K562 (cell line): ENCODE results near the gene VIPR2. TPM values are rescaled to one million over a fixed set of nuclear protein-coding genes. Genes with fewer than 3 reads are reported as not detected.

ENCODE experiments used
- ATAC-seq: fragments of 200-7000 bp; cut with Tn5 transposase; 3 replicates; pipeline ENCODE4 v1.9.1; 2020; ENCODE audit warnings: moderate library complexity
- BruUV-seq: library from RNA; stranded (reverse); fragments of 400-500 nt; replicated peaks from 2 replicates; lab custom pipeline; 2021; lab: Mats Ljungman, UMichigan
- CTCF ChIA-PET: fragments of 300-600 bp; formaldehyde crosslinking; extraction: SDS; loops from one replicate; lab custom pipeline; 2021; ENCODE audit warnings: low intra/inter-chr PET ratio; lab: Yijun Ruan, JAX
- POLR2A ChIA-PET: fragments of 300-600, 350-650 bp; sonication (Branson Sonifier 250); formaldehyde crosslinking; extraction: SDS; loops from one replicate; lab custom pipeline; 2021; ENCODE audit warnings: antibody characterized with exemption, inconsistent platforms; lab: Yijun Ruan, JAX
- DNase-seq, 4 experiments: peaks; one replicate each; pipeline versions ENCODE4 v3.0.0 to v3.0.0-alpha.2; 2011 to 2018; ENCODE audit warnings: low spot score in 3 of 4, mixed read lengths in 3 of 4; ENCODE audit errors: extremely low read depth in 1 of 4
- FAIRE-seq: peaks from 2 replicates; lab custom pipeline; 2011; peaks lifted over from hg19 to GRCh38; lab: Jason Lieb, UNC
- H2AFZ ChIP-seq: 2 replicates; pipeline ENCODE4 v1.6.0; 2011; ENCODE audit warnings: low read depth, low read length, control low read depth, inconsistent platforms
- H3K27ac ChIP-seq: fragments of 200-600 bp; 3 replicates; pipeline ENCODE4 v1.8.0; 2011; ENCODE audit warnings: low read depth, mild to moderate bottlenecking, control low read depth, inconsistent platforms, low read length, moderate library complexity, mixed read lengths; ENCODE audit errors: extremely low read depth
- H3K27me3 ChIP-seq, 2 experiments: fragments of 300-600 bp in 1 of 2; 2 replicates in 1 of 2; 3 replicates in 1 of 2; pipeline versions ENCODE4 v1.6.0 to v1.8.0; 2011; ENCODE audit warnings: inconsistent platforms in 2 of 2, low read length in 2 of 2, mild to moderate bottlenecking in 1 of 2, mixed read lengths in 1 of 2, moderate library complexity in 1 of 2; ENCODE audit not compliant: control insufficient read depth in 2 of 2, insufficient read depth in 2 of 2
- H3K36me3 ChIP-seq: fragments of 300-600 bp; 3 replicates; pipeline ENCODE4 v1.8.0; 2011; ENCODE audit warnings: mild to moderate bottlenecking, low read length, inconsistent platforms; ENCODE audit not compliant: control insufficient read depth, insufficient read depth
- H3K4me1 ChIP-seq, 2 experiments: fragments of 200-600 bp in 1 of 2; replicated peaks in 1 of 2; 2 replicates in 1 of 2; 3 replicates in 1 of 2; pipeline versions ENCODE4 v1.5.1 to v1.8.0; 2011; ENCODE audit warnings: inconsistent platforms in 2 of 2, low read length in 2 of 2, mild to moderate bottlenecking in 1 of 2, mixed read lengths in 1 of 2, moderate library complexity in 1 of 2; ENCODE audit not compliant: control insufficient read depth in 2 of 2, insufficient read depth in 2 of 2
- H3K4me2 ChIP-seq: 2 replicates; pipeline ENCODE4 v1.6.1; 2011; ENCODE audit warnings: low read length, control low read depth, inconsistent platforms, mixed read lengths; ENCODE audit not compliant: insufficient read depth
- H3K4me3 ChIP-seq: fragments of 200-600 bp; sonication (generic), shearing (Covaris generic); 2 replicates; pipeline ENCODE4 v1.5.1; 2016; ENCODE audit warnings: control low read depth, inconsistent platforms
- H3K79me2 ChIP-seq: fragments of 200-600 bp; 3 replicates; pipeline ENCODE4 v1.8.0; 2011; ENCODE audit warnings: low read length, inconsistent platforms; ENCODE audit not compliant: control insufficient read depth, insufficient read depth
- H3K9ac ChIP-seq, 2 experiments: 2 replicates each; pipeline versions ENCODE4 v1.6.0 to v1.6.1; 2011; ENCODE audit warnings: low read depth in 2 of 2, low read length in 2 of 2, control low read depth in 1 of 2, inconsistent platforms in 1 of 2, mild to moderate bottlenecking in 1 of 2, mixed read lengths in 1 of 2; ENCODE audit not compliant: insufficient read depth in 1 of 2
- H3K9me1 ChIP-seq: one replicate; pipeline ENCODE4 v1.6.0; 2011; ENCODE audit warnings: inconsistent platforms, mild to moderate bottlenecking, low read length, moderate library complexity; ENCODE audit not compliant: control insufficient read depth, insufficient read depth
- H3K9me3 ChIP-seq: replicated peaks from 2 replicates; pipeline ENCODE4 v1.5.1; 2011; ENCODE audit warnings: low read depth, low read length, inconsistent platforms; ENCODE audit not compliant: control insufficient read depth, insufficient read depth
- H4K20me1 ChIP-seq: replicated peaks from 2 replicates; pipeline ENCODE4 v1.6.1; 2011; ENCODE audit warnings: low read length, inconsistent platforms, mixed read lengths; ENCODE audit not compliant: control insufficient read depth, insufficient read depth
- CREB1 ChIP-seq, 2 experiments: sonication (generic) in 1 of 2; formaldehyde crosslinking in 1 of 2; IDR thresholded peaks; 2 replicates each; pipeline versions ENCODE4 v1.6.1 to v1.8.0; 2012 to 2022; ENCODE audit warnings: inconsistent platforms in 1 of 2, mild to moderate bottlenecking in 1 of 2, missing genetic modification reagents in 1 of 2, moderate library complexity in 1 of 2
- FOXP1 ChIP-seq: sonication (generic); formaldehyde crosslinking; IDR thresholded peaks from 2 replicates; pipeline ENCODE4 v1.8.0; 2022; ENCODE audit warnings: mild to moderate bottlenecking, missing genetic modification reagents
- GATAD2A ChIP-seq: fragments of 450-650 bp; IDR thresholded peaks from 2 replicates; pipeline ENCODE4 v1.6.1; 2017
- GTF2F1 ChIP-seq: IDR thresholded peaks from 2 replicates; pipeline ENCODE4 v1.6.1; 2011; ENCODE audit warnings: low read depth, low read length, improper control_type of control experiment
- HEY1 ChIP-seq: fragments of 250-450 bp; sonication (Bioruptor Pico); IDR thresholded peaks from 2 replicates; pipeline ENCODE4 v1.5.0; 2020; ENCODE audit warnings: mild to moderate bottlenecking, moderate library complexity, borderline replicate concordance
- HMGN3 ChIP-seq: IDR thresholded peaks from 2 replicates; pipeline ENCODE4 v1.6.1; 2011; ENCODE audit warnings: borderline replicate concordance, low read depth, mild to moderate bottlenecking, mixed read lengths, low read length; ENCODE audit not compliant: insufficient read length; ENCODE audit errors: extremely low read depth
- JUN ChIP-seq, 2 experiments: sonication (generic) in 1 of 2; formaldehyde crosslinking in 1 of 2; IDR thresholded peaks; 2 replicates each; pipeline versions ENCODE4 v1.6.1 to v1.8.0; 2012 to 2022; ENCODE audit warnings: borderline replicate concordance in 2 of 2, mild to moderate bottlenecking in 2 of 2, improper control_type of control experiment in 1 of 2, low read depth in 1 of 2, low read length in 1 of 2, missing genetic modification reagents in 1 of 2
- MAFF ChIP-seq: IDR thresholded peaks from 2 replicates; pipeline ENCODE4 v1.6.1; 2012; ENCODE audit warnings: low read length, improper control_type of control experiment
- MIER1 ChIP-seq: fragments of 450-650 bp; IDR thresholded peaks from 2 replicates; pipeline ENCODE4 v1.6.1; 2016; ENCODE audit warnings: antibody characterized with exemption, mild to moderate bottlenecking, low read depth
- NFIC ChIP-seq: fragments of 450-650 bp; IDR thresholded peaks from 2 replicates; pipeline ENCODE4 v1.6.1; 2017; ENCODE audit warnings: mild to moderate bottlenecking, inconsistent platforms
- PTBP1 ChIP-seq: fragments of 200-400 bp; formaldehyde crosslinking; IDR thresholded peaks from 2 replicates; pipeline ENCODE4 v1.6.1; 2017; ENCODE audit warnings: low read depth, low read length
- SMARCC2 ChIP-seq: fragments of 450-650 bp; IDR thresholded peaks from 2 replicates; pipeline ENCODE4 v1.6.1; 2017; ENCODE audit warnings: antibody characterized with exemption, moderate library complexity, mild to moderate bottlenecking, low read depth
- ZNF354B ChIP-seq: fragments of 250-450 bp; sonication (Bioruptor Pico); IDR thresholded peaks from 2 replicates; pipeline ENCODE4 v1.4.0; 2020
- ZNF41 ChIP-seq: fragments of 250-450 bp; sonication (Bioruptor Pico); conservative IDR thresholded peaks from 2 replicates; pipeline ENCODE4 v1.4.0; 2020; ENCODE audit warnings: mild to moderate bottlenecking
- ZZZ3 ChIP-seq: fragments of 450-650 bp; IDR thresholded peaks from 2 replicates; pipeline ENCODE4 v1.6.1; 2016; ENCODE audit warnings: antibody characterized with exemption, mild to moderate bottlenecking, moderate library complexity
- WGBS: fragments of 100-300 bp; shearing (Covaris generic); methylation state at CpG from one replicate; pipeline ENCODE4 v1.1.6; 2016; ENCODE audit warnings: low coverage, mixed read lengths; ENCODE audit not compliant: insufficient coverage; ENCODE audit errors: missing lambda C conversion rate; 5-methylcytosine and 5-hydroxymethylcytosine counted together
- in situ Hi-C: fragments of 300-500 bp; cut with MboI; formaldehyde crosslinking; loops from 4 replicates; pipeline ENCODE4 v1.15.0; 2018; ENCODE audit warnings: inconsistent platforms, mixed read lengths
- intact Hi-C: fragments of 100-400 bp; cut with micrococcal nuclease; formaldehyde crosslinking; loops from 2 replicates; pipeline ENCODE4 v1.14.2; 2022
- polyA plus RNA-seq, 8 experiments: library from polyadenylated mRNA; depleted of rRNA in 4 of 8; stranded (reverse) in 5 of 8; unstranded in 3 of 8; fragments of >200 nt; fragmentation: Nextera tagmentation in 2 of 8; fragmentation: Illumina TruSeq in 1 of 8; extraction: Ambion mirVana in 2 of 8; extraction: Trizol in 1 of 8; gene quantifications; 2 replicates each; pipeline versions ENCODE4 v1.2.1 to v1.2.3, GENCODE V29; 2011 to 2014; ENCODE audit warnings: inconsistent platforms in 1 of 8, missing spikeins in 1 of 8
- total RNA-seq, 7 experiments: library from RNA; depleted of rRNA in 6 of 7; stranded (reverse); fragments of >200 nt in 6 of 7; fragmentation: Illumina TruSeq in 2 of 7; extraction: Trizol in 2 of 7; gene quantifications; 2 replicates each; pipeline versions ENCODE4 v1.2.1 to v1.2.3, GENCODE V29; 2011 to 2021; ENCODE audit warnings: low replicate concordance in 1 of 7
- TF ChIP-seq, protein P1 (sequence below): fragments of 450-650 bp; IDR thresholded peaks from 2 replicates; pipeline ENCODE4 v1.6.1; 2016; ENCODE audit warnings: antibody characterized with exemption

The VIPR2 gene
- total and polyA plus RNA-seq, 9 of the 15 experiments (the other 6 are each of a cell fraction or from before 2014, with no cell fraction given) = 0.04 TPM; not detected in 8

DNA sequence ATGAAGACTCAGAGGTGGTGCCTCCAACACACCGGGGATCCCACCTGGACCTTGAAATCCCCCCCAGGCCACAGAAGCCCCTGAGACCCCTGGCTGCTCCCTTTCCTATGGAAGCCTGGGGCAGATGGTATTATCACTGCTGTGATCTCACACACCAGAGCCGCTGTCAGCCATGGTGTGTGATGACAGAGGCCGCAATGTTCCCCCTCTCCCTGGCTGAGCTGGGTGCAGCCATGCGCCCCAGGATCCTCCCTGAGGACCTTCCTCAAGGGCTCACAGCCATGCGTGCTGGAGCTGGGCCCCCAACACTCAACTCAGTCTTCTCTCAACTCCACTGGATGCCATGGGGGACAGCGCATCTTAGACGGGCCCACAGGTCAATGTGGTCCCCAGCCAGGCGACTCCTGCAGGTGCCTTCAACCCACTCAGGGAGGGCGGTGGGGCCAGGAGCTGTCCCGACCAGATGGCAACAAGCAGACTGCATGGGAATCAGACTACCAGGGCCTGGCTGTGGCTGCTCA lies 44.9 kb downstream of the VIPR2 start:
- intact Hi-C loops = no loop called here
- no TSS peak for BruUV-seq
- H3K79me2 ChIP-seq = no peaks in the 10 kb centered on the region
- POLR2A ChIA-PET = no interaction called here
- no peak overlapping the region for H2AFZ ChIP-seq
- CTCF ChIA-PET = no interaction called here
- TF ChIP-seq CREB1 (IDR thresholded peaks at IDR 0.05) (no peak), CREB1 (CRISPR knock-in tag; IDR thresholded peaks at IDR 0.05) (no peak), GATAD2A (no peak), NFIC (no peak), MAFF (no peak), ZNF41 (CRISPR knock-in tag) (no peak), ZNF354B (CRISPR knock-in tag) (no peak), JUN (IDR thresholded peaks at IDR 0.05; ENCODE audit: borderline replicate concordance, low read depth, low read length) (no peak), JUN (CRISPR knock-in tag; IDR thresholded peaks at IDR 0.05; ENCODE audit: borderline replicate concordance) (no peak), SMARCC2 (no peak), HEY1 (CRISPR knock-in tag) (no peak), PTBP1 (no peak), MIER1 (no peak), HMGN3 (no peak), GTF2F1 (no peak), FOXP1 (CRISPR knock-in tag) (no peak), ZZZ3 (no peak)
- TF ChIP-seq, protein P1, sequence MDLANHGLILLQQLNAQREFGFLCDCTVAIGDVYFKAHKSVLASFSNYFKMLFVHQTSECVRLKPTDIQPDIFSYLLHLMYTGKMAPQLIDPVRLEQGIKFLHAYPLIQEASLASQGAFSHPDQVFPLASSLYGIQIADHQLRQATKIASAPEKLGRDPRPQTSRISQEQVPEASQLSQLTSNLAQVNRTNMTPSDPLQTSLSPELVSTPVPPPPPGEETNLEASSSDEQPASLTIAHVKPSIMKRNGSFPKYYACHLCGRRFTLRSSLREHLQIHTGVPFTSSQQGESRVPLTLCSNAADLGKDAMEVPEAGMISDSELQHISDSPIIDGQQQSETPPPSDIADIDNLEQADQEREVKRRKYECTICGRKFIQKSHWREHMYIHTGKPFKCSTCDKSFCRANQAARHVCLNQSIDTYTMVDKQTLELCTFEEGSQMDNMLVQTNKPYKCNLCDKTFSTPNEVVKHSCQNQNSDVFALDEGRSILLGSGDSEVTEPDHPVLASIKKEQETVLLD = no peak
- H3K4me2 ChIP-seq = no peak overlapping the region
- H3K9me1 ChIP-seq = no peaks in the 10 kb centered on the region
- H3K9ac ChIP-seq = no peak overlapping the region
- no peak for FAIRE-seq
- H4K20me1 ChIP-seq = peaks cover 7% of the 10 kb centered on the region
- no peak overlapping the region for H3K27ac ChIP-seq
- H3K27me3 ChIP-seq = peaks cover 73 to 94% of the 10 kb centered on the region in 2 experiments
- no peak for ATAC-seq
- H3K36me3 ChIP-seq = no peaks in the 10 kb centered on the region
- no peaks in the 10 kb centered on the region for H3K9me3 ChIP-seq
- in situ Hi-C loops = no loop called here
- H3K4me1 ChIP-seq = peaks cover 0 to 13% of the 10 kb centered on the region in 2 experiments; a peak in 1 of 5 replicates
- DNase-seq = no peak
- H3K4me3 ChIP-seq = no peak overlapping the region
- WGBS = 8% methylated on average over 10 of the region's 10 CpGs
